T follicular helper cell (primary cell): ENCODE results near the gene YPEL1.

Experiments
- DNase-seq: peaks from one replicate; pipeline ENCODE4 v3.0.0-alpha.2; 2020; ENCODE audit warnings: low read depth

YPEL1 gene

GRCh38 chr22:21657020-21657359 lies 78.6 kb downstream of the YPEL1 start:
- no peak for DNase-seq

GRCh38 chr22:21652547-21653545 lies 82.7 kb downstream of the YPEL1 start:
- no peak for DNase-seq

GRCh38 chr22:21652010-21652546 lies 83.5 kb downstream of the YPEL1 start:
- peak; percentile 75 for DNase-seq

GRCh38 chr22:21651521-21652009 lies 84.0 kb downstream of the YPEL1 start:
- no peak for DNase-seq

DNA sequence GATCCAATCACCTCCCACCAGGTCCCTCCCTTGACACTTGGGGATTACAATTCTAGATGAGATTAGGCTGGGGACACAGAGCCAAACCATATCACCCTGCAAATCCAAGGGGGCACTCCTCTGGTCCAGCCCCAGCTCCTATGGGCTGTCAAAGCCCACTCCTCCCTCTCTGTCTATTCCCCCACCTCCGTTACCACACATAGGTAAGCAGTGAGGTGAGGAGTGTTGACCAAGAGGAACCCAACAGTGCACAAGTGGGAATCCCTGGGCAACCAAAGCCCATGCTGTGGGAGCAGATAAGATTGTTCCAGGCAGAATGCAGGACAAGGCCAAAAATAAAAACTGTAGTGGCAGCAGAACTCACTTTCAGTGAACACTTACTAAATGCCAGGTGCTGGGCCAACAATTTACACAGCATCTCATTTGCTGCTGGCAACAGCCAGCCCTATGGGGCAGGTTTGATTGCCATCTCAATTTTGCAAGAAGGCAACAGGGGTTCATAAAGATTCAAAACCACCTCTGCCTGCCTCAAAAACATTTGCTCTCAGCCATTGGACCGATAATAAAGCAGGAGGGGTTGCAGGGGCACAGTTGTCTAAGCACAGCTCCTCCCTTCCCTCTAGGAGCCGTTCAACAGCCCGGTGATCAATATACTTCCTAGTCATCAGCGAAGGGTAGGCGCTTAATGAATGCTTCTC lies 84.6 kb downstream of the YPEL1 start:
- no peak for DNase-seq

DNA sequence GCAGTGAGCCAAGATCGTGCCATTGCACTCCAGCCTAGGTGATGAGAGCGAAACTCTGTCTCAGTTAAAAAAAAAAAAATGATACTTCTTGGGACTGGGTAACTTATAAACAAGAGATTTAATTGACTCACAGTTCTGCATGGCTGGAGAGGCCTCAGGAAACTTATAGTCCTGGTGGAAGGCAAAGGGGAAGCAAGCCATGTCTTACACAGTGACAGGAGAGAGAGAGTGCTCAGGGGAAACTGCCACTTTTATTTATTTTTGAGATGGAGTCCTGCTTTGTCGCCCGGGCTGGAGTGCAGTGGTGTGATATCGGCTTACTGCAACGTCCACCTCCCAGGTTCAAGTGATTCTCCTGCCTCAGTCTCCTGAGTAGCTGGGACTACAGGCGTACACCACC lies 85.3 kb downstream of the YPEL1 start:
- no peak for DNase-seq
